Stimulated activated CD8-positive, alpha-beta memory T cell treated with anti-CD3 and anti-CD28 coated beads, Interleukin-12 subunit alpha, Interleukin-12 subunit beta, amount 100 ng/mL, for 4 hours (primary cell): ENCODE measurements around the gene CEP68.
A peak's percentile ranks its signal among the peaks of the same experiment; 100 is the strongest.
"Not testable (repeated sequence)": the region's sequence is repeated elsewhere in the genome, so short reads cannot be mapped to it uniquely, and the experiment has no call there.

Experiments used
- DNase-seq: peaks from one replicate; pipeline ENCODE4 v3.0.0-alpha.2; 2020; ENCODE audit warnings: low read depth

The CEP68 gene

DNA sequence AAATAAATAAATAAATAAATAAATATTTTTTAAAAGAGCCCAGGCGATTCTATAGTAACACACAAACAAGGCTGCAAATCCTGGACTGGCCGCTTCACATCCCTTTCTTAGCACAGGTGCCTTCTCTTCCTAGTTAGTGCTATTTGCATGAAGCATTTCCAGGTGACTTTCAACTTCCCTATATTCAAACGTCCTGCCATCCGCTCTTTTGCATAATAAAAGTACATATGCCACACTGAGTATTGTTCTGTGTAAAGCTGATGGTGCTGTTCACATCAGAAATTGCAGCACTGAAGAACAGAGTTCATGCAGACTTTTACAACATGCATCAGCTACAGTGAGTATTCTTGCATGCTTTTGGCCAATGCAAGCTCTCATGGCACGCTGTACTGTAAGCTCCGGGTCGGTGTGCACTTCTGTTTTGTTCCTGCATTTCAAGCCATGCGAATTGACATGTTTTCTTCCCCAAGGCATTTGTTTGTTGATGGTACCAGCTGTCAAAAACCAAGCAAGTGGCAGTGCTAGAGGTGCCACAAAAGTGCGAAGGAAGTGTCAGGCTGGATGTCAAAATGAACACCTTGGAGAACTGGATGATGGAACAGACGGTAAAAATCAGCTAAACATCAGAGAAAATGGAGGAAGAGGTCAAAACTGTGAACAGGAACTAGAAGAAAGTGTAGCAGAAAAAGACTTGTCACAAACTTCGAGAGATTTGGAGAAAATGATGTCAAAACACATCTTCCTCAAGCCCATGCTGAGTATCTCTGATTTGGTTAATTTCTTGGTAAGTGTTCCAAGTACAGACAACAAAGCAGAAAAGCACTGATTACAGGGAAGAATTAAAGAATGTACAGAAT is 25.5 kb upstream of the CEP68 start:
- DNase-seq: no peak

DNA sequence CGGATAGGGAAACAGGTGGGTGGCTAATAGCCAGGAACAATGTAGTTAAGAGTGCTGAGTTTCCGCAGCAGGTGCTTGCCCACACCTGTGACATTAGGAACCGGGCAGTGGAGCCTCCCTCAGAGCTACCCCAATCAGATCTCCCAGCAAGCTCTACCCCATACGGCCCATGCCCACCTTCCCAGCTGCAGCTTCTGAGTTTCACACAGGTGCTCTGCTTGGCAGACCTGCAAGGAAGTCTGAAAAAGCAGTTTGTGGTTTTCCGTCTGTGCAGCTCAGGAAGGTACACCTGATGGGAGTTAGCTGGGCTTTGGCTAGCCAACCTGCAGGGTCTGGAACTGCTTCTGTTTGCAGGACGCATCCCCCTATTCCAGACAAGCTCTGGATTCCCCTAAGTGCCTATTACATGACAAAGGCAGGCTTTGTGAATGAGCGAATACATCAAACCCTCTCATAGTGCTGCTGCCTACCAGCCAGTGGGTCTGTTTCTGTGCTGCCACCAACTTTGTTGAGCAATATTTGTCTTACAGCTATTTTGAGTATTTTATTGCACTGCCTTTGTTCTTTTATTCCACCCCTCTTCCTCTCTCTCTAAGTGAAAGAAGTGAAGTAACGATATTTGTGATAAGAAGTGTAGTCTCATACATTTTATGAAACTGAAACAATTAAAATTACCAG is 24.7 kb upstream of the CEP68 start:
- DNase-seq: no peak

DNA sequence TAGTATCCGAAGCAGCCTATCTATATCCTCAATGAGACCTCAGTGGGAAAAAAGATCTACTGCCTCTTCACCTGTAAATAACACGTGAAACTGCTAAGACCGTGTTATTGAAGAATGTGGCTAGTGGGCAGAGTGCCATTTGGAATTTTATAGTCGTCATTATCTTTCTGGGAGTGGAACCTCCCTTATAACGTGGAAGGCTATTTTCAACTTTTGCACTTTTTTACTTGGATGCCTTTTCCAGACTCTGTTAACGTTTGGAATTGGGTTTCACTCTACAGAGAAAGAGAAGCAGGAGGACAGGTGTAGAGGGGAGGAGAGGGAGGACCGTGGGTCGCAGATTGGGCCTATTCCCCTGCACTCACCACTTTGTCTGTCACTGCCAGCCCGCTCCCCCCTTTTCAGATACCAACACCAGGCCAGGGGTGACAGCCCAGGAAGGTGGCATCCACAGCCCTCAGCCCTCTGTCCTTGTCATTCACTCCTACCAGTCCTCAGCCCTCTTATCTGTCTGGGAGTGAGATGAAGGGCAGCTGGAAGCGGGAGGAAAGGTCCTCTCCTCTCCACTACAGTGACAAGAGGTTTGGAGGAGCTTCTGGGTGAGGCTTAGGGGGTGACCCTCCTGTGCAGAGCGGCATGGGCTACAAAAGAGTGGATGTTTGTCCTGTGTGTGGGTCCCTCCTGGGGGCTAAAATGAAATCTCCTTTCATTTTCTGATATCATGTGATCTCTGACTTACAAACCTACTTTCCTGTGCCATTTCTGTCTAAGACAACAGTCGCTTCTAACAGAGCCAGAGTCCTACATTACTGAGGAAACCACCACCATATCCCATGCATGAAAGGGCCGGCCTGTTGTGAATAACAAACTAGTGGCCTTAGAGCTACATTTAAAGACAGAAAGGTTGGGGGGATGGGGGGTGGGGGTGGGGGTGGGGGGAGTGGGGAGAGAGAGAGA is 23.9 kb upstream of the CEP68 start:
- DNase-seq: no peak

DNA sequence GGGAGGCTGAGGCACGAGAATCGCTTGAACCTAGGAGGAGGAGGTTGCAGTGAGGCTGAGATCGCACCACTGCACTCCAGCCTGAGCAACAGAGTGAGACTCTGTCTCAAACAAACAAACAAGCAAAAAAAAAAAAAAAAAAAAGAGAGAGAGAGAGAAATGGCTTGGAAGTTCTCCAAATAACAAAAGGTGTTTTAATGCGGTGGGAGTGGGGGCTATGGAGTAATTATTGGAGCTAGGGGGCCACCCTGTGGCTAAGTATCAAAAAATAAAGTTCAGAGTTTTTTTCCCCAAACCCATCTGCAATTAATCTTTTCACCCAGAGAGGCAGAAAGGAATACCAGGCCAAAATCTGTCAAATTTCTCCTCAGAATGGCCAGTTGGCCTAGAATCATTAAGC is 23.0 kb upstream of the CEP68 start:
- DNase-seq: no peak

DNA sequence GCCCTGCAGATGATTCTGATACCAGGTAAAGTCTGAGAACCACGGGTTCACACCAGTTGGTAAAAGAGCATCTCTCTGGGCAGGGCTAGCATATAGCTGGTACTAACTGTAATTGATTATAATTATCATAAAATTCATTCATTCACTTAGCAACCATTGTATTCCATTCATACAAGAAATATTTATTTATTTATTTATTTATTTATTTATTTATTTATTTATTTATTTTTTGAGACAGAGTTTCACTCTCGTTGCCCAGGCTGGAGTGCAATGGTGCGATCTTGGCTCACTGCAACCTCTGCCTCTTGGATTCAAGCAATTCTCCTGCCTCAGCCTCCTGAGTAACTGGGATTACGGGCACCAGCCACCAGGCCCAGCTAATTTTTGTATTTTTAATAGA is 22.5 kb upstream of the CEP68 start:
- DNase-seq: not testable (repeated sequence)

DNA sequence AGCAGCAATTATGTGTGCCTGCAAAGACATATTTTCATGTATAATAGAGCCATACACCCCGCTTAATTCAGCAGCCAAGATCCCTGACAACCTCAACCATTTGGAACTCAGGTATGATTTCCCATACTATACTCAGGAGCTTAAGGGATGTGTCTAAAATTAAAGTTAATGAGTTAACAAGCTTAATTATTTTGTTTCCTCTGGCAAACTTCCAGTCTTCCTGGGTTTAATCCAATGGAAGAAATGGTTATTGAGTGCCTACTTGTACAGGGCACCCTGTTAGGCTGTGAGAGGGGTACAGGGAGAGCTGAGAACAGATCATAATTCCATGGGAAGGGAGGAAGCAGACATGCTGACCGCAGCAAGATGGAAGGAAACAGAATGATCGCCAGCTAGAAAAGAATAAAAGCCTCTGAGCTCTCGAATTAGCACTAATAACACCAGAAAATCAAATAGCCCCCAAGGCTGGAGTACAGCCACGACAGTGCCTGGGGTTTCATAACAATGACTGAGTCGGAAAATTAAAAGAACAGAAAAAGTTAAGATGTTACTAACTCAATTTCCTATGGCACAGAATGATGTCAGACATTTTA is 20.8 kb upstream of the CEP68 start:
- no peak for DNase-seq

DNA sequence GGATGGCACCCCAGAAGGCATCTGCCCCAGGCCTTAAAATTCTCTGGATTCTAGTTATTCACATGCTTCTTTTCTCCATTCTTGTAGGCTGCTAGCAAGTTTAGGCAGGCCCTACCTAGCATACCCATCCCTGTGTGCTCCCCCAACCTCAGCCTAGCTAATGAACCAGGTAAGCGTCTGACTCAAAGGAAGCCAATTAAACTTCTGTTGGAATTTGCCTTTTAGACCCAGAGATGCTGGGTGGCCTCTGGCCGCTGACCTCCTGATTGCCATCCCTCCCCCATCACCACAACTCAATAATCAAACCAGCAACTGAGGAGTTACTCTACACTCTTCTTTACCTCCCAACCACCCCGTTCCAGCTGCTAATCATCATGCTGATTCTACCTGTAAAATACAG is 19.0 kb upstream of the CEP68 start:
- no peak for DNase-seq

GRCh38 chr2:65039640-65040039 is 16.6 kb upstream of the CEP68 start:
- no peak for DNase-seq

DNA sequence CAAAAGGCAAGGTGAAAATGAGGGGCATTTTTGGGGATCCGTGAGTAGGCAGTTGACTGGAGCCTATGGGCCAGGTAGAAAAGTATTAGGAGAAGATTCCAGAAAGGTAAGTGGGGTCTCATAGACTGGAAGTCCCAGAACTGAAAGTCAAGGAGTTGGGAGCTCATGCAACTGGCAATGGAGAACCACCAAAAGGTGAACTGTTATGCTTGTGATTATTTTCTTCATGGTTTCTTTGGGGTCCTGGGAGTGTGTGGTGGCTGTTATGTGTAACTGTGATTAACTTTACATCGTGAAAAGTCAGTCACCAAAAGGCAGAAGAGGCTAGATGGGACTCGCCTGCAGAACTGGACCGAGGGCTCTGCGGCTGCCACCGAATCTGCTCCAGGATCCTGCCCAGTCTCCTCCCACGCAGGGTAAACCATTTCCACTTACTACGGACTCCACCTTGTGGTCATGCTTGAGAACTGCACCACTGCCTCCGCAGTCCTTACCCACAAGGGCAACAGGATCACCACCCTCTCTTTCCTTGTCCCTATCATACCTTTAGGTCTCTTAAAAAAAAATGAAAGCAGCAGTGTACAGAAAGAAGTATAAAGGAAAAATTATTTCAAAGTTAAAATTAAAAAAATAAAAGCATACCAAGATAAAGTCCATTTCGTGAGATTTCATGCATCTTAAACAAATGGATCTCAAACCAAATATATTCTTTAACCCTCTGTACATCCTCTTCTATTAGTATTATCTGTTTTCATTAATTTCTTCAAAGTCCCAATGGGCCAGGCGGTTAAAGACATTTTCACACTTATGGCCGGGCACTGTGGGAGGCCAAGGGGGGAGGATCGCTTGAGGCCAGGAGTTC is 15.6 kb upstream of the CEP68 start:
- DNase-seq: peak; percentile 35

DNA sequence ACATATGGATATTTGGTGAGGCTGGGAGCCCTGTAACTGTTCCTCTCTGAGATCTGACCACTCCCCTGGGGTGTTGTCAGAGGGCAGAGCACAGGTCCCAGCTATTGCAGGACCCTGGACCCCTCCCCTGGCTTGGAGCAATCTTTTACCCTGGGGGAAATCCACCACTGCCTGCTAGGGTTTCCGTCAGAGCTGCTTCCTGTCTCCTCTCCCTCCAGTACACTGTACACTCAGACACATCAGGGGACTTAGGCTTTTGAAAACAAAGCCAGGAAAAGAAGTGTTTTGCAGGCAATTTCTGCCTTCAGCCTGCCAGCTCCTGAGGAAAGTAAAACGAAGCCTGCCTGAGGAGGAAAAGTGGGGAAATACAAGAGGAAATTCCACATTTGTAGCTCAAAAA is 13.2 kb upstream of the CEP68 start:
- DNase-seq: no peak

DNA sequence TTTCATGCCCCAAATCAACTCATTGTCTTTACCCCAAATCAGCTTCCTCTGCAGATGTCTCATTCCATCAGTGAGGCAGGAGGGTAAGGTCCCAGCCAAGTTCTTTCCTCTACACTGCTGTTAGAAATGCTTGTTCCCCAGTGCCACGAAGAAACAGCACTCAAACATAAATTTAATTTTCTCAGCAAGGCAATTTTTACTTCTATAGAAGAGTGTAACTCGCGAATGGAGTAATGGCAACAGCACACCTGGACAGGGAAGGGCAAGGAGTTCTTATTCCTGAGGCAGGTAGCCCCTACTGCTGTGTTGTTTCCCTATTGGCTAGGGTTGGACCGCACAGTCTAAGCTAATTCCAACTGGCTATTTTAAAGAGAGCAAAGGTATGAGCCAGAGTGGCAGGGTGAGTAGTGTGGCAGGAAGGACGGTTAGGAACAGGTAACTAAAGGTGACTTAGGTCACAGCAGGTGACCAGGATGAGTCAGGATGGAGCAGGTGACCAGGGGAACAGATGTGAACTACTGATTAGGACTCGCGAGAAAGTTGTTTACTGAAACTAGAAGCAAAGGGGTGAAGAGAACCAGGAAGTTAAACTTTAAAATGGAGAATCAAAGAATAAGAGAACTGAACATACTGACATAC is 12.0 kb upstream of the CEP68 start:
- no peak for DNase-seq

GRCh38 chr2:65045651-65046050 is 10.6 kb upstream of the CEP68 start:
- no peak for DNase-seq

DNA sequence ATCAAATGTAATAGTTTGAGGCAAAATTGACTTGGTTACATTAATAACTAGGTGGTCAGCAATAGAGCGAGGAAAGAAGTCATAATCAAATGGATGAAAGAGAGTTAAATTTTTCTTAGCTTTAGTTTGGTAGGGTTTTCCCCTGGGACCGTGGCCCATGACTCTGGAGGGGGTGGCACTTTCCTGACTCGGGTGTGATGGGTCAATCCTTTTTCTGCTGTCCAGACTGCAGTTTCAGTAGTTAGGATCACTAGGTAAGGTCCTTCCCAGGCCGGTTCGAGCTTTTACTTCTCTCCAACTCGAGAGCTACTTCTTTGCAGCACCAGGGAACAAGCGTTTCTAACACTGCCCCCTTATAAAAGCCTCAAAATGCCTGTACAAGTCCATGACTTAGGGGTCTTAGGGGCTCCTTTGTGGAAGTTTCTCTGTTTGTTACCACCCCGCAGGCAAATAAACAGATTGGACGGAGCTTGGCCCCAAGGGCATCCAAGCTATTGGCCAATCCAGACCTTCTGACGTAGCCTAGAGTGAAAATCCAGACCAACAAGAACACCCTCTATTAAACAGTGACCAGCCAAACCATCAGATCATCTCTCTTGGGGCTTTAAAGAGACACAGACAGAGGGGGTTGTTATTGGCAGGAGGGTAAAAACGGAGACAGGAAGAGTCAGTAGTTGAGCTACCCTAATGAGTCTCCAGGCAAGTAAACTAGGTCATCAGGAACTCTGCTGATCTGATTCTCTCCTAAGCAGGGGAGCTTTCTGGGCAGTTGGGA is 9.4 kb upstream of the CEP68 start:
- DNase-seq: no peak

GRCh38 chr2:65049010-65049639 is 7.1 kb upstream of the CEP68 start:
- no peak for DNase-seq

DNA sequence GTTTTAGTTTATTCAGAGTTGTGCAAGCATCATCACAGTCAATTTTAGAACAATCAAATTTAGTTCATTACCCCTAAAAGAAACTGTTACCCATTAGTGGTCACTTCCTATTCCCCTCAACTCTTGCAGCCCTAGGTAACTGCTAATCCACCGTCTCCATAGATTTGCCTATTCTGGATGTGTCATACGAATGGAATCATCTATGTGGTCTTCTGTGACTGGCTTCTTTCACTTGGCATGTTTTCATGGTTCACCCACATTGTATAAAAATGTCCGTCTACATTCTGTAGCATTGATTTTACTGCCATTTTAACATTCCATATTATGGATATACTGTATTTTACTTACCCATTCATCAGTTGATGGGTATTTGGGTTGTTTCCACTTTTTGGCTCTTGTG is 5.3 kb upstream of the CEP68 start:
- no peak for DNase-seq

DNA sequence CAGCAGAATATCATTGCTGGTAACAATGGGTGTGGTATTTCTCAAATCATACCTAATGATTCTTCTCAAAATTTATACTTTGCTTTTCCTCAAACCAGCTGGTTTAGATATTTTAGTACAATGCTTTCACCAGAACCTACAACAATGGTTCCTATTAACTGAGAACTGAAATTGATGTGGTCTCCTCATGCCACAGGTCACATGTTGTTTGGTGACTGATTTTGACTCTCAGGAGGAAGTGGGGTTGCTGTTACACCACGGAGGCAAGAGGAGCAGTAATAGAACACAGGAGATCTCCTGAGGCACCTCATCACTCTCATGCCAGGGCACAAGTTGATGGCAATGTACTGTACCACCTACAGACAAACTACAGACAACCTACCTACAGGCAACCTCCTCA is 3.0 kb upstream of the CEP68 start:
- no peak for DNase-seq

GRCh38 chr2:65054749-65055421 is 1.3 kb upstream of the CEP68 start:
- no peak for DNase-seq

GRCh38 chr2:65055422-65056214 is 598 bp upstream of the CEP68 start:
- DNase-seq: no peak
